NCI-H82 treated with DMSO at 0.1 percent for 48 hours (cell line): Measurements from ENCODE around the gene NFS1.
"Not testable (repeated sequence)": the region's sequence is repeated elsewhere in the genome, so short reads cannot be mapped to it uniquely, and the experiment has no call there.

Experiments
- DNase-seq: peaks from one replicate; lab custom pipeline; 2025; ENCODE audit not compliant: unreplicated experiment; lab: John Stamatoyannopoulos, UW

Gene NFS1

GRCh38 chr20:35699127-35699956 is at the start of gene NFS1, which contains the start of gene ROMO1:
Gene NFS1, minus strand, starts transcription at chr20:35699352. Its CDS starts 64 bp downstream, at chr20:35699288.
Gene ROMO1, plus strand, starts transcription at chr20:35699405. Its CDS starts 228 bp downstream, at chr20:35699633.
- peak; percentile 65 for DNase-seq

DNA sequence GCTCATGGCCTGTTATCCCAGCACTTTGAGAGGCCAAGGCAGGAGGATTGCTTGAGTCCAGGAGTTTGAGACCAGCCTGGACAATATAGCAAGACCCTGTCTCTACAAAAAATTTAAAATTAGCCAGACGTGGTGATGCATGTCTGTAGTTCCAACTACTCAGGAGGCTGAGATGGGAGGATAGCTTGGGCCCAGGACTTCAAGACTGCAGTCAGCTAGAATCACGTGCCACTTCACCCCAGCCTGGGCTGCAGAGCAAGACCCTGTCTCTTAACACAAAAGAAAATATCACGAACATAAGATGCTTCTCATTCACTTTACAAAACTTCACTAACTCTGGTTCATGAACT is 45.3 kb upstream of the NFS1 start:
- not testable (repeated sequence) for DNase-seq

- no peak for DNase-seq
Observed at GRCh38 chr20:35743693-35744491, 44.7 kb upstream of the NFS1 start.

GRCh38 chr20:35742741-35743523 is 43.8 kb upstream of the NFS1 start:
- DNase-seq = peak; percentile 69

GRCh38 chr20:35741892-35742740 is 43.0 kb upstream of the NFS1 start, which contains the start of gene RBM39:
Gene RBM39, minus strand, starts transcription at chr20:35742260. Its CDS starts 1,386 bp downstream, at chr20:35740874.
- peak; percentile 99 for DNase-seq

DNA sequence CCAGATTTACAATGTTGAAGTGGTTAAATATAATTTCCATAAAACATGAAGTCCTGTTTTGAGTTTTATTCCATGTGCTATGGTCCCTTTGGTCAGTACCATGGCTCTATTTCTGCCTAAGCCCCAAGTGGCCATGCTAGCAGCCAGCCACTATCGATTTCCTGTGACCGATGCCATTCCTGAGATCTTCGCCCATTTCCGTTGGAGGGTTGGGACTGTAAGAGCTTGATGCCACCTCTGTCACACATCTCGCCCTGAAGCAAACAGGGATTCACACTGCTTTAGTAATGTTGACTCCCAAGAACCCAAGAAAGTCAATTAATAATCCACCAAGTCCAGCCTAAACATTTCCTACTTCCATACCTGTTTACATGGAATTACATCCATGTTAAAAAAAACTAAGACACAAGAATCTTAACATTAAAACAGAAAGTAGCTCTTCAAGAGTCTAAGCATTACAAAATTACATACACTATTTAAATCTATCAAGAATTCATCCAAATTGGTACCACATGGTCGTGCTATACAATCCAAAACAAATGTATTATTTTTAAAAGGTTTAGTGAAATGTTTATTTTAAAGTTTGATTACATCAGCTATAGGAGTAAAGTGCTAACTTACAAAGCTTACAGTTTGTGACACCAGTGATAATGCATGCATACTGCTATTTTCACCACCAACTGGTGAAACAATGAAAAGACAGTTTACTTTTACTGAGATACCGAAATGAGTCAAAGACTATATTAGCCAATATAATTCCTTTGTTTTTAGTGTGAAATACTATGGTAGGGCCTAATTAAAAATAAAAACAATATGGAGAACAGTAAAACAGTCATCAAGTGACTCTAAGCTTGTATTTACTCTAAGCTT is 40.4 kb upstream of the NFS1 start:
- no peak for DNase-seq

- no peak for DNase-seq
Observed at GRCh38 chr20:35738410-35739179, 39.4 kb upstream of the NFS1 start.

DNA sequence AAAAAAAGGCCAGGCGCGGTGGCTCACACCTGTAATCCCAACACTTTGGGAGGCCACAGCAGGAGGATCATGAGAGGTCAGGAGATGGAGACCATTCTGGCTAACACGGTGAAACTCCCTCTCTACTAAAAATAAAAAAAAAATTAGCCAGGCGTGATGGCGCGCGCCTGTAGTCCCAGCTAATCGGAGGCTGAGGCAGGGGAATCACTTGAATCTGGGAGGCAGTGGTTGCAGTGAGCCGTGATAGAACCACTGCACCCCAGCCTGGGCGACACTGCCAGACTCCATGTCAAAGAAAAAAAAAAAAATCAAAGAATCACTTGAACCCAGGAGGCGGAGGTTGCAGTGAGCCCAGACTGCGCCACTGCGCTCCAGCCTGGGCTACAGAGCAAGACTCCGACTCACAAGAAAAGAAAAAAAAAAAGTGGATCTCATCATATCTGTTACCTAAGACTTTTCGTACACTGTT is 38.7 kb upstream of the NFS1 start:
- no peak for DNase-seq

- peak; percentile 65 for DNase-seq
Observed at GRCh38 chr20:35735826-35736470, 36.8 kb upstream of the NFS1 start.

GRCh38 chr20:35734777-35735649 is 35.9 kb upstream of the NFS1 start:
- no peak for DNase-seq

GRCh38 chr20:35734374-35734773 is 35.2 kb upstream of the NFS1 start:
- no peak for DNase-seq

DNA sequence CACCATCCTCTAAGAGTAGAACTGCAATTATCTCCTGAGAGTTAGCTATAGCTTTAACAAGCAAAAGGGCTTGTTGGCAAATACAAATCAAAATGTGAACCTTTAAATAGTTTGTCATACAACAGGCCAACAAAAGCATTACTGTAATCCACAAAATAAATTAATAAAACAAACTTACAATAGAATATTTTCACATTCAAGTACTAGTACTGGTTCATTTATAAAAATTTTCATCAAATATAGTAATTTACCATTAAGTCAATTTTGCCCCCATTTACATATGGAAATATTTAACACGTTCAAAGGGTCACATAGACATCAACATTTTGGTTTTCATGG is 33.5 kb upstream of the NFS1 start:
- no peak for DNase-seq

- DNase-seq = no peak
Observed at GRCh38 chr20:35731862-35732643, 32.9 kb upstream of the NFS1 start.

GRCh38 chr20:35731469-35731788 is 32.3 kb upstream of the NFS1 start:
- DNase-seq = no peak

GRCh38 chr20:35730583-35731468 is 31.7 kb upstream of the NFS1 start:
- DNase-seq = peak; percentile 64
